ENCODE results near the gene KHDC4.
"Not testable (repeated sequence)": the region's sequence is repeated elsewhere in the genome, so short reads cannot be mapped to it uniquely, and the experiment has no call there.

KHDC4 gene

GRCh38 chr1:155940993-155941844, 7.0 kb upstream of the KHDC4 start, which contains the start of gene RXFP4:
Gene RXFP4 (plus strand): TSS chr1:155941638. CDS start chr1:155941710, 72 bp downstream.
- H3K27ac ChIP-seq (ENCODE audit: low read depth, low read length): peak within 1 kb of the TSS; percentile 71
- peak within 1 kb of the TSS; percentile 57 to 68 for H3K4me3 ChIP-seq (ENCODE audit: low read depth in 1 of 2, low read length in 2 of 2)
- no peaks in the 10 kb centered on the region for H3K9me3 ChIP-seq (ENCODE audit: control insufficient read depth in 1 of 2, low read length in 2 of 2)
- H3K4me1 ChIP-seq (ENCODE audit: control insufficient read depth in 1 of 2, insufficient read depth in 2 of 2, low read length in 2 of 2): peaks cover 56 to 58% of the 10 kb centered on the region in 2 donors
- no peaks in the 10 kb centered on the region for H3K27me3 ChIP-seq (ENCODE audit: control insufficient read depth in 1 of 2, insufficient read depth in 2 of 2, low read length in 2 of 2)
- no peaks in the 10 kb centered on the region for H3K36me3 ChIP-seq (ENCODE audit: control insufficient read depth in 1 of 2, insufficient read depth in 2 of 2, low read length in 2 of 2)
- peak within 1 kb of the TSS; percentile 67 to 81 for H3K9ac ChIP-seq (ENCODE audit: low read depth in 1 of 2, low read length in 2 of 2)

- H3K27ac ChIP-seq (ENCODE audit: low read depth, low read length): peak overlapping the region; percentile 71
- peak overlapping the region; percentile 51 to 67 for H3K9ac ChIP-seq (ENCODE audit: low read depth in 1 of 2, low read length in 2 of 2)
- no peaks in the 10 kb centered on the region for H3K27me3 ChIP-seq (ENCODE audit: control insufficient read depth in 1 of 2, insufficient read depth in 2 of 2, low read length in 2 of 2)
- H3K9me3 ChIP-seq (ENCODE audit: control insufficient read depth in 1 of 2, low read length in 2 of 2): no peaks in the 10 kb centered on the region
- peaks cover 52 to 58% of the 10 kb centered on the region in 2 donors for H3K4me1 ChIP-seq (ENCODE audit: control insufficient read depth in 1 of 2, insufficient read depth in 2 of 2, low read length in 2 of 2)
- H3K36me3 ChIP-seq (ENCODE audit: control insufficient read depth in 1 of 2, insufficient read depth in 2 of 2, low read length in 2 of 2): no peaks in the 10 kb centered on the region
- H3K4me3 ChIP-seq (ENCODE audit: low read depth in 1 of 2, low read length in 2 of 2): peak overlapping the region; percentile 38 to 48
These were observed 6.3 kb upstream of the KHDC4 start for GRCh38 chr1:155940482-155940992.

GRCh38 chr1:155938220-155938627, 4.0 kb upstream of the KHDC4 start:
- H3K9ac ChIP-seq (ENCODE audit: low read depth in 1 of 2, low read length in 2 of 2): no peak overlapping the region
- H3K27ac ChIP-seq (ENCODE audit: low read depth, low read length): no peak overlapping the region
- no peaks in the 10 kb centered on the region for H3K27me3 ChIP-seq (ENCODE audit: control insufficient read depth in 1 of 2, insufficient read depth in 2 of 2, low read length in 2 of 2)
- peaks cover 35 to 37% of the 10 kb centered on the region in 2 donors for H3K4me1 ChIP-seq (ENCODE audit: control insufficient read depth in 1 of 2, insufficient read depth in 2 of 2, low read length in 2 of 2)
- no peak overlapping the region for H3K4me3 ChIP-seq (ENCODE audit: low read depth in 1 of 2, low read length in 2 of 2)
- no peaks in the 10 kb centered on the region for H3K9me3 ChIP-seq (ENCODE audit: control insufficient read depth in 1 of 2, low read length in 2 of 2)
- H3K36me3 ChIP-seq (ENCODE audit: control insufficient read depth in 1 of 2, insufficient read depth in 2 of 2, low read length in 2 of 2): no peaks in the 10 kb centered on the region

- Histone ChIP-seq H3K4me3 (ENCODE audit: low read depth in 1 of 2, low read length in 2 of 2) (peak overlapping the region; percentile 95), H3K36me3 (ENCODE audit: control insufficient read depth in 1 of 2, insufficient read depth in 2 of 2, low read length in 2 of 2) (peaks cover 6 to 8% of the 10 kb centered on the region in 2 donors), H3K9ac (ENCODE audit: low read depth in 1 of 2, low read length in 2 of 2) (peak overlapping the region; percentile 76 to 99), H3K27ac (ENCODE audit: low read depth, low read length) (peak overlapping the region; percentile 79), H3K9me3 (ENCODE audit: control insufficient read depth in 1 of 2, low read length in 2 of 2) (no peaks in the 10 kb centered on the region), H3K27me3 (ENCODE audit: control insufficient read depth in 1 of 2, insufficient read depth in 2 of 2, low read length in 2 of 2) (no peaks in the 10 kb centered on the region), H3K4me1 (ENCODE audit: control insufficient read depth in 1 of 2, insufficient read depth in 2 of 2, low read length in 2 of 2) (peaks cover 24 to 31% of the 10 kb centered on the region in 2 donors)
These were observed 850 bp upstream of the KHDC4 start for GRCh38 chr1:155934936-155935590.

GRCh38 chr1:155933591-155934096, 569 bp downstream of the KHDC4 start:
- Histone ChIP-seq H3K36me3 (ENCODE audit: control insufficient read depth in 1 of 2, insufficient read depth in 2 of 2, low read length in 2 of 2) (peaks cover 16% of the 10 kb centered on the region in 2 donors), H3K4me3 (ENCODE audit: low read depth in 1 of 2, low read length in 2 of 2) (peak overlapping the region; percentile 95), H3K27ac (ENCODE audit: low read depth, low read length) (peak overlapping the region; percentile 89), H3K27me3 (ENCODE audit: control insufficient read depth in 1 of 2, insufficient read depth in 2 of 2, low read length in 2 of 2) (no peaks in the 10 kb centered on the region), H3K4me1 (ENCODE audit: control insufficient read depth in 1 of 2, insufficient read depth in 2 of 2, low read length in 2 of 2) (peaks cover 29 to 32% of the 10 kb centered on the region in 2 donors), H3K9me3 (ENCODE audit: control insufficient read depth in 1 of 2, low read length in 2 of 2) (no peaks in the 10 kb centered on the region), H3K9ac (ENCODE audit: low read depth in 1 of 2, low read length in 2 of 2) (peak overlapping the region; percentile 99)

GRCh38 chr1:155932487-155932886, 1.7 kb downstream of the KHDC4 start:
- Histone ChIP-seq H3K27ac (ENCODE audit: low read depth, low read length) (no peak overlapping the region), H3K36me3 (ENCODE audit: control insufficient read depth in 1 of 2, insufficient read depth in 2 of 2, low read length in 2 of 2) (peaks cover 16 to 28% of the 10 kb centered on the region in 2 donors), H3K4me1 (ENCODE audit: control insufficient read depth in 1 of 2, insufficient read depth in 2 of 2, low read length in 2 of 2) (peaks cover 29 to 32% of the 10 kb centered on the region in 2 donors)

GRCh38 chr1:155932081-155932480, 2.1 kb downstream of the KHDC4 start:
- H3K4me1 ChIP-seq (ENCODE audit: control insufficient read depth in 1 of 2, insufficient read depth in 2 of 2, low read length in 2 of 2): peaks cover 29 to 32% of the 10 kb centered on the region in 2 donors
- peak overlapping the region in 1 of 2 donors; percentile 99 for H3K9ac ChIP-seq (ENCODE audit: low read depth in 1 of 2, low read length in 2 of 2)
- H3K4me3 ChIP-seq (ENCODE audit: low read depth in 1 of 2, low read length in 2 of 2): peak overlapping the region; percentile 13 to 95
- no peaks in the 10 kb centered on the region for H3K27me3 ChIP-seq (ENCODE audit: control insufficient read depth in 1 of 2, insufficient read depth in 2 of 2, low read length in 2 of 2)
- H3K9me3 ChIP-seq (ENCODE audit: control insufficient read depth in 1 of 2, low read length in 2 of 2): no peaks in the 10 kb centered on the region
- H3K27ac ChIP-seq (ENCODE audit: low read depth, low read length): no peak overlapping the region
- peaks cover 20 to 32% of the 10 kb centered on the region in 2 donors for H3K36me3 ChIP-seq (ENCODE audit: control insufficient read depth in 1 of 2, insufficient read depth in 2 of 2, low read length in 2 of 2)

More at GRCh38 chr1:155932487-155932886, 1.7 kb downstream of the KHDC4 start:
- no peaks in the 10 kb centered on the region for H3K9me3 ChIP-seq (ENCODE audit: control insufficient read depth in 1 of 2, low read length in 2 of 2)
- H3K4me3 ChIP-seq (ENCODE audit: low read depth in 1 of 2, low read length in 2 of 2): peak overlapping the region; percentile 95
- peak overlapping the region; percentile 20 to 99 for H3K9ac ChIP-seq (ENCODE audit: low read depth in 1 of 2, low read length in 2 of 2)
- no peaks in the 10 kb centered on the region for H3K27me3 ChIP-seq (ENCODE audit: control insufficient read depth in 1 of 2, insufficient read depth in 2 of 2, low read length in 2 of 2)

- H3K4me1 ChIP-seq (ENCODE audit: control insufficient read depth in 1 of 2, insufficient read depth in 2 of 2, low read length in 2 of 2): peaks cover 29 to 32% of the 10 kb centered on the region in 2 donors
- H3K9ac ChIP-seq (ENCODE audit: low read depth in 1 of 2, low read length in 2 of 2): peak overlapping the region; percentile 16 to 99
- no peak overlapping the region for H3K27ac ChIP-seq (ENCODE audit: low read depth, low read length)
- peaks cover 26 to 38% of the 10 kb centered on the region in 2 donors for H3K36me3 ChIP-seq (ENCODE audit: control insufficient read depth in 1 of 2, insufficient read depth in 2 of 2, low read length in 2 of 2)
- peak overlapping the region; percentile 13 to 95 for H3K4me3 ChIP-seq (ENCODE audit: low read depth in 1 of 2, low read length in 2 of 2)
- no peaks in the 10 kb centered on the region for H3K9me3 ChIP-seq (ENCODE audit: control insufficient read depth in 1 of 2, low read length in 2 of 2)
- H3K27me3 ChIP-seq (ENCODE audit: control insufficient read depth in 1 of 2, insufficient read depth in 2 of 2, low read length in 2 of 2): no peaks in the 10 kb centered on the region
These were observed 2.7 kb downstream of the KHDC4 start for GRCh38 chr1:155931332-155932038.

GRCh38 chr1:155930725-155931124, 3.5 kb downstream of the KHDC4 start:
- Histone ChIP-seq H3K4me3 (ENCODE audit: low read depth in 1 of 2, low read length in 2 of 2) (peak overlapping the region; percentile 13 to 95), H3K4me1 (ENCODE audit: control insufficient read depth in 1 of 2, insufficient read depth in 2 of 2, low read length in 2 of 2) (peaks cover 29 to 32% of the 10 kb centered on the region in 2 donors), H3K36me3 (ENCODE audit: control insufficient read depth in 1 of 2, insufficient read depth in 2 of 2, low read length in 2 of 2) (peaks cover 27 to 45% of the 10 kb centered on the region in 2 donors), H3K9ac (ENCODE audit: low read depth in 1 of 2, low read length in 2 of 2) (peak overlapping the region; percentile 16 to 21)
- H3K27ac ChIP-seq (ENCODE audit: low read depth, low read length); H3K9me3 ChIP-seq (ENCODE audit: control insufficient read depth in 1 of 2, low read length in 2 of 2); H3K27me3 ChIP-seq (ENCODE audit: control insufficient read depth in 1 of 2, insufficient read depth in 2 of 2, low read length in 2 of 2): not testable (repeated sequence)

Measured in duodenal mucosa (tissue), 2 donors.